B cell (primary cell): Measurements from ENCODE around the gene TMEM92.

Experiments used
- CTCF ChIP-seq: fragments of 200-600 bp; IDR thresholded peaks from one replicate; pipeline ENCODE4 v1.8.0; 2022; ENCODE audit warnings: antibody characterized with exemption, mild to moderate bottlenecking
- EZH2 ChIP-seq: IDR thresholded peaks from 2 replicates; pipeline ENCODE4 v1.6.1; 2012; ENCODE audit warnings: borderline replicate concordance, low read depth, mild to moderate bottlenecking, moderate library complexity, low read length; ENCODE audit not compliant: insufficient read depth, poor library complexity, severe bottlenecking

GRCh38 chr17:50279181-50279526 is 4.9 kb downstream of the TMEM92 start:
- no peak for TF ChIP-seq CTCF
- no peak for TF ChIP-seq EZH2
